Caco-2 (cell line): ENCODE data around the gene MAP4K4. TPM values are rescaled to one million over a fixed set of nuclear protein-coding genes. Genes with fewer than 3 reads are reported as not detected.

ENCODE experiments used
- BruUV-seq: library from RNA; stranded (reverse); fragments of 400-500 nt; replicated peaks from 2 replicates; lab custom pipeline; 2021; lab: Mats Ljungman, UMichigan
- CTCF ChIA-PET: fragments of 300-600 bp; sonication (Branson Sonifier 250); formaldehyde crosslinking; loops from one replicate; lab custom pipeline; 2022; ENCODE audit warnings: antibody characterized with exemption; lab: Charles Lee
- POLR2A ChIA-PET: fragments of 300-600 bp; sonication (Branson Sonifier 250); formaldehyde crosslinking; loops from one replicate; lab custom pipeline; 2022; ENCODE audit warnings: antibody characterized with exemption; lab: Charles Lee
- DNase-seq, 2 experiments: peaks; one replicate each; pipeline versions ENCODE4 v3.0.0 to v3.0.0-alpha.2; 2020 to 2022
- H3K27me3 ChIP-seq: replicated peaks from 2 replicates; pipeline ENCODE4 v1.6.0; 2011; ENCODE audit warnings: low read length; ENCODE audit not compliant: control insufficient read depth, insufficient read depth
- H3K36me3 ChIP-seq: 2 replicates; pipeline ENCODE4 v1.5.1; 2011; ENCODE audit warnings: low read length; ENCODE audit not compliant: control insufficient read depth, insufficient read depth
- H3K4me1 ChIP-seq: fragments of 250-450 bp; sonication (Bioruptor Pico); 2 replicates; pipeline ENCODE4 v1.5.1; 2020; ENCODE audit warnings: mild to moderate bottlenecking
- H3K4me3 ChIP-seq: 2 replicates; pipeline ENCODE4 v1.5.1; 2011; ENCODE audit warnings: low read depth, mild to moderate bottlenecking, control low read depth, low read length
- H3K9me3 ChIP-seq: fragments of 250-450 bp; sonication (Bioruptor Pico); 2 replicates; pipeline ENCODE4 v1.5.1; 2020; ENCODE audit warnings: mild to moderate bottlenecking, moderate library complexity
- H3K27ac Mint-ChIP-seq: one replicate; pipeline ENCODE4 v1.8.0; 2022; ENCODE audit warnings: mixed read lengths; ENCODE audit not compliant: unreplicated experiment
- H3K27me3 Mint-ChIP-seq: one replicate; pipeline ENCODE4 v1.8.0; 2022; ENCODE audit warnings: mixed read lengths; ENCODE audit not compliant: insufficient read depth, unreplicated experiment
- H3K36me3 Mint-ChIP-seq: one replicate; pipeline ENCODE4 v1.8.0; 2022; ENCODE audit warnings: mild to moderate bottlenecking, mixed read lengths; ENCODE audit not compliant: insufficient read depth, unreplicated experiment
- H3K4me1 Mint-ChIP-seq: one replicate; pipeline ENCODE4 v1.8.0; 2022; ENCODE audit warnings: low read depth, mixed read lengths; ENCODE audit not compliant: unreplicated experiment
- H3K4me3 Mint-ChIP-seq: one replicate; pipeline ENCODE4 v1.8.0; 2022; ENCODE audit warnings: mild to moderate bottlenecking, moderate library complexity, mixed read lengths; ENCODE audit not compliant: unreplicated experiment
- H3K9me3 Mint-ChIP-seq: one replicate; pipeline ENCODE4 v1.8.0; 2022; ENCODE audit warnings: mixed read lengths; ENCODE audit not compliant: unreplicated experiment
- intact Hi-C: fragments of 100-400 bp; cut with micrococcal nuclease; formaldehyde crosslinking; loops from one replicate; pipeline ENCODE4 v1.10.0; 2022; ENCODE audit not compliant: unreplicated experiment
- total RNA-seq: library from RNA; stranded (reverse); gene quantifications from 2 replicates; pipeline ENCODE4 v1.2.3, GENCODE V29; 2022
- TF ChIP-seq, protein P1 (sequence below), 2 experiments: fragments of 200-600 bp in 1 of 2; IDR thresholded peaks; 1 replicate in 1 of 2; 2 replicates in 1 of 2; pipeline versions ENCODE4 v1.5.1 to v1.8.0; 2011 to 2022; ENCODE audit warnings: antibody characterized with exemption in 1 of 2, control low read depth in 1 of 2, inconsistent platforms in 1 of 2, low read depth in 1 of 2, low read length in 1 of 2, mild to moderate bottlenecking in 1 of 2, moderate library complexity in 1 of 2; ENCODE audit not compliant: insufficient read depth in 1 of 2, severe bottlenecking in 1 of 2, unreplicated experiment in 1 of 2

Gene MAP4K4
- total RNA-seq, 1 experiment from 2014 or later = 257 TPM

DNA sequence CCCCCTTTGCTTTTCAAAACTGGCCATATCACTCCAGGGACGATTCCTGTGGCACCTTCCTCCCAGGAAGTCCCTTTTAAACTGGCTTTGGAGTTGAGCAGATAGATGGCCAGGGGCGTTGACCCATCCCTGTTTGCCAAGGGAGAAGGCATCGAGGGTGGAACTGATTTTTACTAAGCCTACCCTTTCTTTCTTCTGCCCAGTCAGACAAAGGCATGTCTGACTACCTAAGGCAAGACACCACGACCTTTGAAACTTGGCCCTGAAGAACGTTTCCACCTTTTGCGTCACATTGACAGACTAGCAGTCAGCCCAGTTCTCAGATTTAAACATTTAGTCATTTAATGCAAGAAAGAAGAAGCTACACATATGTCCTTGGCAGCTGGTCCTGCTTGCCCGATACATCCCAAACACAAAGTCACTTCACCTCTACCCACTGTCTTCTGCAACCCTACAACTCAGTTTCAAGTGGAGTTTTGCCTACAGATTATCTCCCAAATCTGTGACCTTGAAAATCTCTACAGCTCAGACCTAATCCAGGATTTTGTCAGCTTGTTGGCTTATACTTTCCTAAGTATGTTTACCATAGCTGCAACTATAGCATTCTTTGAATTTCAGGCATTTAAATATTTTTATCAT, 192.1 kb downstream of the MAP4K4 start:
- TF ChIP-seq, protein P1, sequence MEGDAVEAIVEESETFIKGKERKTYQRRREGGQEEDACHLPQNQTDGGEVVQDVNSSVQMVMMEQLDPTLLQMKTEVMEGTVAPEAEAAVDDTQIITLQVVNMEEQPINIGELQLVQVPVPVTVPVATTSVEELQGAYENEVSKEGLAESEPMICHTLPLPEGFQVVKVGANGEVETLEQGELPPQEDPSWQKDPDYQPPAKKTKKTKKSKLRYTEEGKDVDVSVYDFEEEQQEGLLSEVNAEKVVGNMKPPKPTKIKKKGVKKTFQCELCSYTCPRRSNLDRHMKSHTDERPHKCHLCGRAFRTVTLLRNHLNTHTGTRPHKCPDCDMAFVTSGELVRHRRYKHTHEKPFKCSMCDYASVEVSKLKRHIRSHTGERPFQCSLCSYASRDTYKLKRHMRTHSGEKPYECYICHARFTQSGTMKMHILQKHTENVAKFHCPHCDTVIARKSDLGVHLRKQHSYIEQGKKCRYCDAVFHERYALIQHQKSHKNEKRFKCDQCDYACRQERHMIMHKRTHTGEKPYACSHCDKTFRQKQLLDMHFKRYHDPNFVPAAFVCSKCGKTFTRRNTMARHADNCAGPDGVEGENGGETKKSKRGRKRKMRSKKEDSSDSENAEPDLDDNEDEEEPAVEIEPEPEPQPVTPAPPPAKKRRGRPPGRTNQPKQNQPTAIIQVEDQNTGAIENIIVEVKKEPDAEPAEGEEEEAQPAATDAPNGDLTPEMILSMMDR (IDR thresholded peaks at IDR 0.05; ENCODE audit: insufficient read depth in 1 of 2, low read depth in 1 of 2, low read length in 1 of 2, severe bottlenecking in 1 of 2, unreplicated experiment in 1 of 2) = no peak
- intact Hi-C loops = no loop called here
- H3K27ac Mint-ChIP-seq = no peak overlapping the region
- Histone ChIP-seq H3K36me3 (peaks cover 5% of the 10 kb centered on the region), H3K4me1 (no peaks in the 10 kb centered on the region), H3K27me3 (no peaks in the 10 kb centered on the region), H3K4me3 (no peak overlapping the region), H3K9me3 (no peaks in the 10 kb centered on the region)
- no peak overlapping the region for H3K4me3 Mint-ChIP-seq
- DNase-seq = no peak
- POLR2A ChIA-PET = no interaction called here
- BruUV-seq = no TSS peak
- H3K36me3 Mint-ChIP-seq = peaks cover 93% of the 10 kb centered on the region
- no peaks in the 10 kb centered on the region for H3K4me1 Mint-ChIP-seq
- H3K9me3 Mint-ChIP-seq = no peaks in the 10 kb centered on the region
- H3K27me3 Mint-ChIP-seq = no peaks in the 10 kb centered on the region
- CTCF ChIA-PET = no interaction called here

DNA sequence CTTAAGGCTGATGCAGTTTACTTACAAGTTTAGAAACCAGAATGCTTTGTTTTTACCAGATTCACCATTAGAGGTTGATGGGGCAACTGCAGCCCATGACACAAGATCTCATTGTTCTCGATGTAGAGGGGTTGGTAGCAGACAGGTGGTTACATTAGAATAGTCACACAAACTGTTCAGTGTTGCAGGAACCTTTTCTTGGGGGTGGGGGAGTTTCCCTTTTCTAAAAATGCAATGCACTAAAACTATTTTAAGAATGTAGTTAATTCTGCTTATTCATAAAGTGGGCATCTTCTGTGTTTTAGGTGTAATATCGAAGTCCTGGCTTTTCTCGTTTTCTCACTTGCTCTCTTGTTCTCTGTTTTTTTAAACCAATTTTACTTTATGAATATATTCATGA, 194.9 kb downstream of the MAP4K4 start:
- TF ChIP-seq, protein P1 (IDR thresholded peaks at IDR 0.05; ENCODE audit: insufficient read depth in 1 of 2, low read depth in 1 of 2, low read length in 1 of 2, severe bottlenecking in 1 of 2, unreplicated experiment in 1 of 2) = no peak
- Histone ChIP-seq H3K9me3 (no peaks in the 10 kb centered on the region), H3K27me3 (no peaks in the 10 kb centered on the region), H3K4me3 (no peak overlapping the region), H3K4me1 (no peaks in the 10 kb centered on the region), H3K36me3 (peaks cover 6% of the 10 kb centered on the region)
- Mint-ChIP-seq H3K9me3 (no peaks in the 10 kb centered on the region), H3K4me3 (no peak overlapping the region), H3K4me1 (no peaks in the 10 kb centered on the region), H3K27me3 (no peaks in the 10 kb centered on the region), H3K36me3 (peaks cover 95% of the 10 kb centered on the region), H3K27ac (no peak overlapping the region)
- BruUV-seq = no TSS peak
- no peak for DNase-seq
- ChIA-PET POLR2A (no interaction called here), CTCF (no interaction called here)
- intact Hi-C loops = no loop called here

DNA sequence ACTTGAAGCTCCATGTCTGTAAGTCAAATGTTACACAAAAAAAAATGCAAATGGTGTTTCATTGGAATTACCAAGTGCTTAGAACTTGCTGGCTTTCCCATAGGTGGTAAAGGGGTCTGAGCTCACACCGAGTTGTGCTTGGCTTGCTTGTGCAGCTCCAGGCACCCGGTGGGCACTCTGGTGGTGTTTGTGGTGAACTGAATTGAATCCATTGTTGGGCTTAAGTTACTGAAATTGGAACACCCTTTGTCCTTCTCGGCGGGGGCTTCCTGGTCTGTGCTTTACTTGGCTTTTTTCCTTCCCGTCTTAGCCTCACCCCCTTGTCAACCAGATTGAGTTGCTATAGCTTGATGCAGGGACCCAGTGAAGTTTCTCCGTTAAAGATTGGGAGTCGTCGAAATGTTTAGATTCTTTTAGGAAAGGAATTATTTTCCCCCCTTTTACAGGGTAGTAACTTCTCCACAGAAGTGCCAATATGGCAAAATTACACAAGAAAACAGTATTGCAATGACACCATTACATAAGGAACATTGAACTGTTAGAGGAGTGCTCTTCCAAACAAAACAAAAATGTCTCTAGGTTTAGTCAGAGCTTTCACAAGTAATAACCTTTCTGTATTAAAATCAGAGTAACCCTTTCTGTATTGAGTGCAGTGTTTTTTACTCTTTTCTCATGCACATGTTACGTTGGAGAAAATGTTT, 196.3 kb downstream of the MAP4K4 start:
- Mint-ChIP-seq H3K27ac (no peak overlapping the region), H3K36me3 (peaks cover 95% of the 10 kb centered on the region), H3K9me3 (no peaks in the 10 kb centered on the region), H3K4me1 (no peaks in the 10 kb centered on the region), H3K27me3 (no peaks in the 10 kb centered on the region), H3K4me3 (no peak overlapping the region)
- Histone ChIP-seq H3K4me1 (no peaks in the 10 kb centered on the region), H3K4me3 (no peak overlapping the region), H3K9me3 (no peaks in the 10 kb centered on the region), H3K27me3 (no peaks in the 10 kb centered on the region), H3K36me3 (peaks cover 6% of the 10 kb centered on the region)
- CTCF ChIA-PET = no interaction called here
- TF ChIP-seq, protein P1 (IDR thresholded peaks at IDR 0.05; ENCODE audit: insufficient read depth in 1 of 2, low read depth in 1 of 2, low read length in 1 of 2, severe bottlenecking in 1 of 2, unreplicated experiment in 1 of 2) = no peak
- intact Hi-C loops = no loop called here
- no peak for DNase-seq
- POLR2A ChIA-PET = no interaction called here
- BruUV-seq = no TSS peak
